GM19351 (cell line): Measurements from ENCODE around the gene ST7.
"Not testable (repeated sequence)": the region's sequence is repeated elsewhere in the genome, so short reads cannot be mapped to it uniquely, and the experiment has no call there.

Experiments used
- ATAC-seq: cut with Tn5 transposase; IDR thresholded peaks from one replicate; pipeline ENCODE4 v1.9.1; 2021; ENCODE audit warnings: mild to moderate bottlenecking, moderate library complexity; ENCODE audit not compliant: unreplicated experiment

Gene ST7

GRCh38 chr7:116949941-116950801 is 3.1 kb upstream of the ST7 start:
- ATAC-seq, result no peak

- no peak for ATAC-seq
These were observed 2.4 kb upstream of the ST7 start for GRCh38 chr7:116950889-116951351.

- no peak for ATAC-seq
These were observed 1.7 kb upstream of the ST7 start for GRCh38 chr7:116951366-116952292.

- ATAC-seq, result peak; percentile 18
These were observed 498 bp upstream of the ST7 start for GRCh38 chr7:116952635-116953371.

- ATAC-seq, result peak; percentile 12
These were observed 871 bp downstream of the ST7 start for GRCh38 chr7:116953906-116954838.

- ATAC-seq, result no peak
These were observed 2.0 kb downstream of the ST7 start for GRCh38 chr7:116955340-116955739.

- ATAC-seq, result peak; percentile 77
These were observed 2.6 kb downstream of the ST7 start for GRCh38 chr7:116955801-116956476.

- ATAC-seq, result no peak
These were observed 3.1 kb downstream of the ST7 start for GRCh38 chr7:116956477-116956804.

- ATAC-seq, result peak; percentile 36
These were observed 4.6 kb downstream of the ST7 start for GRCh38 chr7:116957874-116958273.

- ATAC-seq, result not testable (repeated sequence)
These were observed 8.8 kb downstream of the ST7 start for GRCh38 chr7:116961966-116962673.

GRCh38 chr7:116963234-116963633 is 9.9 kb downstream of the ST7 start:
- ATAC-seq, result no peak

GRCh38 chr7:116966601-116967000 is 13.3 kb downstream of the ST7 start:
- ATAC-seq, result no peak

- no peak for ATAC-seq
These were observed 14.1 kb downstream of the ST7 start for GRCh38 chr7:116967254-116967922.

GRCh38 chr7:116967983-116968382 is 14.7 kb downstream of the ST7 start:
- no peak for ATAC-seq

- ATAC-seq, result no peak
These were observed 15.3 kb downstream of the ST7 start for GRCh38 chr7:116968631-116969030.

- no peak for ATAC-seq
These were observed 16.1 kb downstream of the ST7 start for GRCh38 chr7:116969371-116969902.

GRCh38 chr7:116970238-116970910 is 17.1 kb downstream of the ST7 start:
- peak; percentile 80 for ATAC-seq
